Heart left ventricle (tissue), 16 donors: ENCODE results near the gene GPR12. TPM values are rescaled to one million over a fixed set of nuclear protein-coding genes. Genes with fewer than 3 reads are reported as not detected.
A peak's percentile ranks its signal among the peaks of the same experiment; 100 is the strongest.

ENCODE experiments used
- ATAC-seq, 4 donors: fragments of 200-7000 bp; cut with Tn5 transposase; one replicate each; pipeline ENCODE4 v1.9.1; 2020 to 2022; ENCODE audit warnings: moderate library complexity in 4 of 4, mild to moderate bottlenecking in 3 of 4, moderate number of reproducible peaks in 1 of 4
- DNase-seq, 5 donors: peaks; one replicate each; pipeline ENCODE4 v3.0.0-alpha.2; 2020
- H3K27ac ChIP-seq, 12 donors: fragments of 200-600 bp; sonication (generic) in 4 of 12; one replicate each; pipeline versions ENCODE4 v1.5.0 to v1.8.0; 2016 to 2022; ENCODE audit warnings: mild to moderate bottlenecking in 2 of 12
- H3K27me3 ChIP-seq, 9 donors: fragments of 200-600 bp; sonication (generic) in 2 of 9; one replicate each; pipeline versions ENCODE4 v1.5.1 to v1.8.0; 2016 to 2022; ENCODE audit warnings: mild to moderate bottlenecking in 3 of 9
- H3K36me3 ChIP-seq, 9 donors: fragments of 200-600 bp; sonication (generic) in 2 of 9; one replicate each; pipeline versions ENCODE4 v1.5.0 to v1.8.0; 2018 to 2022; ENCODE audit warnings: mild to moderate bottlenecking in 2 of 9
- H3K4me1 ChIP-seq, 12 donors: fragments of 200-600 bp; sonication (generic) in 4 of 12; one replicate each; pipeline versions ENCODE4 v1.5.0 to v1.8.0; 2016 to 2022; ENCODE audit warnings: mild to moderate bottlenecking in 3 of 12
- H3K4me3 ChIP-seq, 12 donors: fragments of 200-600 bp; sonication (generic) in 4 of 12; one replicate each; pipeline versions ENCODE4 v1.5.0 to v1.8.0; 2017 to 2022; ENCODE audit warnings: mild to moderate bottlenecking in 9 of 12, moderate library complexity in 4 of 12
- H3K9me3 ChIP-seq, 12 donors: fragments of 200-600 bp; sonication (generic) in 4 of 12; one replicate each; pipeline versions ENCODE4 v1.5.0 to v1.8.0; 2016 to 2022; ENCODE audit warnings: mild to moderate bottlenecking in 1 of 12
- POLR2A ChIP-seq, 2 donors: fragments of 450-650 bp; IDR thresholded peaks; one replicate each; pipeline ENCODE4 v1.6.1; 2017; ENCODE audit warnings: antibody characterized with exemption in 2 of 2, mild to moderate bottlenecking in 2 of 2, moderate library complexity in 2 of 2
- WGBS, 4 donors: extraction: QIAGEN DNeasy Blood & Tissue Kit in 2 of 4; methylation state at CpG; one replicate each; pipeline versions ENCODE4 v1.1.5 to v1.1.7; 2013 to 2018; 5-methylcytosine and 5-hydroxymethylcytosine counted together
- intact Hi-C, 10 donors: fragments of 100-400 bp; cut with DNase I; formaldehyde crosslinking; loops; one replicate each; pipeline versions ENCODE4 v1.11.1 to v1.14.2; 2022
- long read RNA-seq, 3 donors: library from polyadenylated mRNA; unstranded; transcript quantifications; one replicate each; pipeline ENCODE4 v2.0.0, GENCODE V29; 2020 to 2021
- polyA plus RNA-seq, 2 donors: library from polyadenylated mRNA; stranded (reverse); fragments of 200-250 nt; gene quantifications; one replicate each; pipeline ENCODE4 v1.2.3, GENCODE V29; 2013
- total RNA-seq, 9 donors: library from RNA; depleted of rRNA in 2 of 9; stranded (reverse); fragments of >200 nt in 2 of 9; fragmentation: NEBNext Ultra II Directional in 3 of 9; extraction: Animal tissue kit (Norgen Biotek cat#: 25700) in 3 of 9; gene quantifications; one replicate each; pipeline versions ENCODE4 v1.1.0 to v1.2.4, GENCODE V29; 2016 to 2023
- TF ChIP-seq, protein P1 (sequence below), 12 donors: fragments of 200-600 bp; sonication (generic) in 4 of 12; IDR thresholded peaks; one replicate each; pipeline versions ENCODE4 v1.5.0 to v1.8.0; 2018 to 2022; ENCODE audit warnings: antibody characterized with exemption in 12 of 12, mild to moderate bottlenecking in 5 of 12
- donor health status: ischemic (EF 13 %, LVEDD 7.1; RV severe dilation, severe dysfunction).
- donor health status: healthy with polysubstance abuse.
- donor health status: DM: no; HTN: yes; CAD: no.
- donor health status: DM: no; HTN: no; CAD: no.
- donor health status: ischemic (EF 25% LVEDD 6.9; RV normal size, moderate dysfunction).
- donor health status: ischemic (EF 25% LVEDD 5.7; RV mildly dilated, moderate dysfunction).
- donor health status: healthy.
- donor health status: DM: yes; HTN: yes; CAD: no.
- donor health status: ischemic (EF 35%, LVEDD 5.7; RV mildly dilated, moderate dysfunction).
- donor health status: nonischemic (EF 11% LVEDD 7.7; RV severe dilation, severe dysfunction).
- donor health status: DM: yes; HTN: yes; CAD: no.
- donor health status: PGD.
- donor health status: ischemic (EF 29% LVEDD 5.4; RV normal size, mild dysfunction).
- donor health status: nonischemic (EF 23%, LVEDD 6.1; RV moderate dilation, normal function).

GPR12 gene, protein sequence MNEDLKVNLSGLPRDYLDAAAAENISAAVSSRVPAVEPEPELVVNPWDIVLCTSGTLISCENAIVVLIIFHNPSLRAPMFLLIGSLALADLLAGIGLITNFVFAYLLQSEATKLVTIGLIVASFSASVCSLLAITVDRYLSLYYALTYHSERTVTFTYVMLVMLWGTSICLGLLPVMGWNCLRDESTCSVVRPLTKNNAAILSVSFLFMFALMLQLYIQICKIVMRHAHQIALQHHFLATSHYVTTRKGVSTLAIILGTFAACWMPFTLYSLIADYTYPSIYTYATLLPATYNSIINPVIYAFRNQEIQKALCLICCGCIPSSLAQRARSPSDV
- total RNA-seq (under 1 TPM in 5 of 9 donors, not detected in 4; 0.14 to 0.20 (median 0.16) TPM), polyA plus RNA-seq (under 1 TPM; 0.01 to 0.08 TPM)
- long read RNA-seq, donor 1: 0 reads
- long read RNA-seq, donor 2: 0 reads
- long read RNA-seq, donor 3: 0 reads

DNA sequence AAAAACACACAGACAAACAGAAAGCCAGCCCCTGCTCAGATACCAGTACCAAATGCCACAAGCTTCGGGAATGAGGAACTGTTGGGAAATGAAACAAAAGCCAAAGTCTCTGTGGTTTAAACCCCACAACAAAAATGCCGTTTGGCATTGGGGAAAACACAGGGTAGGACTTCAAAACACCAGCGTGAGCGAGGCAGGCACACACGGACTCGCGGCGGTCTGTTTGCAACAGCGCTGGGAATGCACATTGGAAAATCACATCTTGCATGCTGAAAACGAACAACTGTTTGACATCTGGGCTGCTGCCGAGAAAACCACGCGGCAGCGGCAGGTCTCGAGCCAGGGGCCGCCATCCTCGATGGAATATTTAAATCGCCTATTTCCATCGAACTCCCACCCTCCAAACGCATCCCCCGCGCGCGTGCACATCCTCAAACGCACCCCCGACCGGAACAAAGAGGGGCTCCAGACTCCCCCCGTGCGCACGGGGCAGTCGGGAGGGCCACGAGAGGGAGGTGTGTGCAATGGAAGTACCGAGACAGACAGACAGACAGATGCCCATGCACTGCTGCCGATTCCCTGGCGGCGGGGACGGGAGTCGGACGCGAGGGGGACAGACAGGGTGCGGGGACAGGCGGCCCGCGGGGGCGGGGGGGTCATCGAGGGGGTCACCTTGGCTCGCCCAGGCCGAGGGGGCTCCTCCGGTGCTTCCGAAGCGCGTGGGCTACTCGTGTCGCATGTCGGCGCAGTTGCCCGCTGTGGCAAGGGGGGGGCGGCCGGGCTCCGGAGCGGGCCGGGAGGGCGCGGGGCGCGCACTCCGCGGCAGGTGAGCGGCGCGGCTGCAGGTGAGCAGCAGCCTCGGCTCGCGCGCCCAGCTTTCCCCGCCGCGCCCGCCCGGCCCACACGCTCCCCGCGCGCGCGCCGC lies at the start of gene GPR12:
GPR12 (minus strand) TSS at position 880 of the 925 bp plus-strand sequence. CDS start 959 bp downstream, outside the sequence.
- intact Hi-C loops: no loop called here
- Histone ChIP-seq H3K27me3 (peaks cover 0 to 90% (median 35%) of the 10 kb centered on the region in 9 donors), H3K9me3 (no peaks in the 10 kb centered on the region), H3K4me1 (peaks cover 0 to 17% (median 7%) of the 10 kb centered on the region in 12 donors), H3K36me3 (no peaks in the 10 kb centered on the region), H3K4me3 (peak within 1 kb of the TSS in 11 of 12 donors; percentile 32 to 58 (median 47)), H3K27ac (no peak within 1 kb of the TSS)
- ATAC-seq: no peak
- 1 to 3% (median 1%) methylated on average over 37 to 87 of the region's 87 CpGs for WGBS, 4 donors
- no peak for TF ChIP-seq POLR2A (IDR thresholded peaks at IDR 0.05)
- TF ChIP-seq, protein P1, sequence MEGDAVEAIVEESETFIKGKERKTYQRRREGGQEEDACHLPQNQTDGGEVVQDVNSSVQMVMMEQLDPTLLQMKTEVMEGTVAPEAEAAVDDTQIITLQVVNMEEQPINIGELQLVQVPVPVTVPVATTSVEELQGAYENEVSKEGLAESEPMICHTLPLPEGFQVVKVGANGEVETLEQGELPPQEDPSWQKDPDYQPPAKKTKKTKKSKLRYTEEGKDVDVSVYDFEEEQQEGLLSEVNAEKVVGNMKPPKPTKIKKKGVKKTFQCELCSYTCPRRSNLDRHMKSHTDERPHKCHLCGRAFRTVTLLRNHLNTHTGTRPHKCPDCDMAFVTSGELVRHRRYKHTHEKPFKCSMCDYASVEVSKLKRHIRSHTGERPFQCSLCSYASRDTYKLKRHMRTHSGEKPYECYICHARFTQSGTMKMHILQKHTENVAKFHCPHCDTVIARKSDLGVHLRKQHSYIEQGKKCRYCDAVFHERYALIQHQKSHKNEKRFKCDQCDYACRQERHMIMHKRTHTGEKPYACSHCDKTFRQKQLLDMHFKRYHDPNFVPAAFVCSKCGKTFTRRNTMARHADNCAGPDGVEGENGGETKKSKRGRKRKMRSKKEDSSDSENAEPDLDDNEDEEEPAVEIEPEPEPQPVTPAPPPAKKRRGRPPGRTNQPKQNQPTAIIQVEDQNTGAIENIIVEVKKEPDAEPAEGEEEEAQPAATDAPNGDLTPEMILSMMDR (IDR thresholded peaks at IDR 0.05): no peak
- no peak for DNase-seq

DNA sequence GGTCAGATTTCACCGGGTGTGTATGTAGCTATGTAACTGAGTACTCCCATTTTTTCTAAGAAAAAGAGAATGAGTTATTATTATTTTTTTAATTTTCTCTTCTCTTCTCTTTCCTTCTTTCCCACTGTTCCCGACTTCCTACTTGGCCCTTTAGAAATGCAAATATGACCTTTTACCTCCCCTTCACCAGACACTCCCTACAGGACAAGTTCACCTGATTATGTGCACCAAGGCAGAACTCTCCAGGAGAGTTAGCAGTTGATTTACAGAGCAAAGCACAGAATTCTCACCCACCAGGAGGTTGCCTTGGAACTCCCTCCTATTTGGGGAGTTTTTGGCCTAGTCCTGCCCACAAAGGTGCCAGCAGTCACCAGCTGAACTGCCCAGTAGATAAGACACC lies 49.5 kb upstream of the GPR12 start:
- intact Hi-C loops: no loop called here
- WGBS, 4 donors: 45 to 51% (median 46%) methylated on average over 2 of the region's 2 CpGs
- no peak overlapping the region for H3K27ac ChIP-seq
- no peak overlapping the region for H3K4me3 ChIP-seq
- TF ChIP-seq, protein P1 (IDR thresholded peaks at IDR 0.05): no peak
- TF ChIP-seq POLR2A (IDR thresholded peaks at IDR 0.05): no peak
- no peak for DNase-seq
- H3K9me3 ChIP-seq: peaks cover 0 to 3% (median 0%) of the 10 kb centered on the region in 12 donors
- ATAC-seq: no peak
- peaks cover 0 to 5% (median 0%) of the 10 kb centered on the region in 9 donors for H3K27me3 ChIP-seq
- H3K36me3 ChIP-seq: no peaks in the 10 kb centered on the region
- no peaks in the 10 kb centered on the region for H3K4me1 ChIP-seq

DNA sequence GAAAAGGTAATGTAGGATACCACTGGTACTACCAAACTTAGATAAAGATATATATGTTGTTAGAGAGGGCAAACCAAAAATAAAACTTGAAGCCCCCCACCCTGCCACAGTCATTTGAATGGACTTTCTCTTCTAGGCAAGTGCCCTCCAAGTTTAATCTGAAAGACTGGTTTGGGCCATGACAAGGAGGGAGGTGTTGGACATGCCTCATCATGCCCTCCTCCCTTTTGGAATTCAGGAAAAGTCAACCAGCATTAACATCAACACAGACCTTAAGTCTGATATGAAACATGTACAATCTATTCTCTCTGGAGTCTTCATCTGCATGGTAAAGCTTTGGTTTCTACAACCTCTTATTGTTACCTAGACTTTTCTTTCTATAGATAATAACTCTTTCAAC lies 46.3 kb upstream of the GPR12 start:
- H3K9me3 ChIP-seq: peaks cover 0 to 14% (median 0%) of the 10 kb centered on the region in 12 donors
- DNase-seq (no peak), ATAC-seq (no peak)
- H3K27me3 ChIP-seq: peaks cover 0 to 5% (median 0%) of the 10 kb centered on the region in 9 donors
- H3K4me3 ChIP-seq: no peak overlapping the region
- no peak overlapping the region for H3K27ac ChIP-seq
- H3K4me1 ChIP-seq: no peaks in the 10 kb centered on the region
- no peak for TF ChIP-seq POLR2A (IDR thresholded peaks at IDR 0.05)
- TF ChIP-seq, protein P1 (IDR thresholded peaks at IDR 0.05): no peak
- H3K36me3 ChIP-seq: no peaks in the 10 kb centered on the region
- intact Hi-C loops: no loop called here

DNA sequence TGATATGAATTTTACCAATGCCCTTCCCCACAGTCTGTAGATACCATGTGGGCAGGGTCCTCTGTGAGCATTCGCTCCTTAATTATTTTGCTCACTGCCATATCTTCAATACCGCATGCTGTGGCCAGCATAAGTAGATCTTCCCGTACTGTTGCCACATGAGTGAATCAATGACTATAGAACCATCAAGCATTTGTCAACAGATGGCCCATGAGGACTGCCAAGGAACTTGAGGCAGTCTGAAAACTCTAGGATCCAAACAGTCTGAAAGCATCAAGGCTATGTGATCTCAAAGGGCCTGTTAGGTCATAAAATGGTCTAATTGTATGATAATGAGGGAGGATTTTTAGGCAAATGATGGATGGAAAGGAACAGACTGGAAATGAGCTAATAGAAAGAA lies 27.4 kb upstream of the GPR12 start:
- H3K9me3 ChIP-seq: peaks cover 0 to under 1% (median 0%) of the 10 kb centered on the region in 12 donors
- WGBS, 4 donors: 78 to 94% (median 85%) methylated on average over 3 of the region's 3 CpGs

More for the DNA sequence above, 27.4 kb upstream of the GPR12 start:
- TF ChIP-seq, protein P1 (IDR thresholded peaks at IDR 0.05): no peak
- TF ChIP-seq POLR2A (IDR thresholded peaks at IDR 0.05): no peak
- intact Hi-C loops: no loop called here
- ATAC-seq: no peak
- peaks cover 0 to 16% (median 2%) of the 10 kb centered on the region in 12 donors for H3K4me1 ChIP-seq
- no peak overlapping the region for H3K4me3 ChIP-seq
- no peak overlapping the region for H3K27ac ChIP-seq
- DNase-seq: no peak
- no peaks in the 10 kb centered on the region for H3K36me3 ChIP-seq
- peaks cover 0 to 19% (median 0%) of the 10 kb centered on the region in 9 donors for H3K27me3 ChIP-seq
